ENCODE results near the gene CCL1. TPM values are rescaled to one million over a fixed set of nuclear protein-coding genes. Genes with fewer than 3 reads are reported as not detected.

CCL1 gene
- total and polyA plus RNA-seq, 2 donors (not counting 1 experiment from before 2014, with no cell fraction given), result not detected

- POLR2A ChIA-PET, result no interaction called here
- peaks cover 21% of the 10 kb centered on the region for H3K4me1 Mint-ChIP-seq
- WGBS (ENCODE audit: insufficient coverage), result 79% methylated on average over 5 of the region's 9 CpGs
- TF ChIP-seq EZH2 (IDR thresholded peaks at IDR 0.05; ENCODE audit: borderline replicate concordance, insufficient read depth, low read depth, low read length, poor library complexity, severe bottlenecking), result no peak
- TF ChIP-seq, protein P1, sequence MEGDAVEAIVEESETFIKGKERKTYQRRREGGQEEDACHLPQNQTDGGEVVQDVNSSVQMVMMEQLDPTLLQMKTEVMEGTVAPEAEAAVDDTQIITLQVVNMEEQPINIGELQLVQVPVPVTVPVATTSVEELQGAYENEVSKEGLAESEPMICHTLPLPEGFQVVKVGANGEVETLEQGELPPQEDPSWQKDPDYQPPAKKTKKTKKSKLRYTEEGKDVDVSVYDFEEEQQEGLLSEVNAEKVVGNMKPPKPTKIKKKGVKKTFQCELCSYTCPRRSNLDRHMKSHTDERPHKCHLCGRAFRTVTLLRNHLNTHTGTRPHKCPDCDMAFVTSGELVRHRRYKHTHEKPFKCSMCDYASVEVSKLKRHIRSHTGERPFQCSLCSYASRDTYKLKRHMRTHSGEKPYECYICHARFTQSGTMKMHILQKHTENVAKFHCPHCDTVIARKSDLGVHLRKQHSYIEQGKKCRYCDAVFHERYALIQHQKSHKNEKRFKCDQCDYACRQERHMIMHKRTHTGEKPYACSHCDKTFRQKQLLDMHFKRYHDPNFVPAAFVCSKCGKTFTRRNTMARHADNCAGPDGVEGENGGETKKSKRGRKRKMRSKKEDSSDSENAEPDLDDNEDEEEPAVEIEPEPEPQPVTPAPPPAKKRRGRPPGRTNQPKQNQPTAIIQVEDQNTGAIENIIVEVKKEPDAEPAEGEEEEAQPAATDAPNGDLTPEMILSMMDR (IDR thresholded peaks at IDR 0.05), result no peak
- H3K4me3 Mint-ChIP-seq, result no peak overlapping the region
- Histone ChIP-seq H3K27ac (ENCODE audit: low read length in 2 of 2) (no peak overlapping the region), H3K4me2 (replicated peaks; ENCODE audit: low read depth, low read length, poor library complexity, severe bottlenecking) (no peak overlapping the region), H3K9ac (ENCODE audit: low read length) (no peak overlapping the region), H2AFZ (ENCODE audit: insufficient read depth, low read depth, low read length, poor library complexity, severe bottlenecking) (no peak overlapping the region), H3K27me3 (replicated peaks in 1 of 4; ENCODE audit: control extremely low read depth in 1 of 4, control insufficient read depth in 3 of 4, insufficient read depth in 4 of 4, low read length in 3 of 4) (peaks cover 0 to 8% (median 3%) of the 10 kb centered on the region in 4 experiments), H4K20me1 (ENCODE audit: control insufficient read depth, insufficient read depth, low read length, poor library complexity, severe bottlenecking) (no peaks in the 10 kb centered on the region), H3K36me3 (replicated peaks in 1 of 2; ENCODE audit: control extremely low read depth in 1 of 2, control insufficient read depth in 1 of 2, extremely low read depth in 1 of 2, insufficient read depth in 2 of 2, low read length in 1 of 2) (no peaks in the 10 kb centered on the region), H3K4me1 (ENCODE audit: control insufficient read depth in 2 of 2, insufficient read depth in 2 of 2, low read length in 2 of 2) (peaks cover 10 to 14% of the 10 kb centered on the region in 2 donors), H3K4me3 (ENCODE audit: control extremely low read depth in 1 of 5, extremely low read depth in 1 of 5, insufficient read depth in 1 of 5, low read depth in 2 of 5, low read length in 4 of 5) (no peak overlapping the region), H3K79me2 (ENCODE audit: control insufficient read depth, insufficient read depth, low read length) (no peaks in the 10 kb centered on the region), H3K9me3 (ENCODE audit: control extremely low read depth in 1 of 3, control insufficient read depth in 2 of 3, insufficient read depth in 1 of 3, low read length in 2 of 3) (no peaks in the 10 kb centered on the region)
- ATAC-seq (ENCODE audit: low read depth), result no peak
- H3K27me3 Mint-ChIP-seq, result peaks cover 19% of the 10 kb centered on the region
- CTCF ChIA-PET, result interaction anchor here (1.7 to 1.9 kb wide), 2 partner anchors 11 to 15 kb away, joined by 5 read pairs; partner anchors contain the start of gene CCL13
- no peak overlapping the region for H3K27ac Mint-ChIP-seq
- intact Hi-C loops (cut with micrococcal nuclease), result no loop called here
- no peaks in the 10 kb centered on the region for H3K9me3 Mint-ChIP-seq (ENCODE audit: insufficient read depth)
- DNase-seq, result no peak
These were observed 5.3 kb upstream of the CCL1 start for GRCh38 chr17:34368196-34368945.

DNA sequence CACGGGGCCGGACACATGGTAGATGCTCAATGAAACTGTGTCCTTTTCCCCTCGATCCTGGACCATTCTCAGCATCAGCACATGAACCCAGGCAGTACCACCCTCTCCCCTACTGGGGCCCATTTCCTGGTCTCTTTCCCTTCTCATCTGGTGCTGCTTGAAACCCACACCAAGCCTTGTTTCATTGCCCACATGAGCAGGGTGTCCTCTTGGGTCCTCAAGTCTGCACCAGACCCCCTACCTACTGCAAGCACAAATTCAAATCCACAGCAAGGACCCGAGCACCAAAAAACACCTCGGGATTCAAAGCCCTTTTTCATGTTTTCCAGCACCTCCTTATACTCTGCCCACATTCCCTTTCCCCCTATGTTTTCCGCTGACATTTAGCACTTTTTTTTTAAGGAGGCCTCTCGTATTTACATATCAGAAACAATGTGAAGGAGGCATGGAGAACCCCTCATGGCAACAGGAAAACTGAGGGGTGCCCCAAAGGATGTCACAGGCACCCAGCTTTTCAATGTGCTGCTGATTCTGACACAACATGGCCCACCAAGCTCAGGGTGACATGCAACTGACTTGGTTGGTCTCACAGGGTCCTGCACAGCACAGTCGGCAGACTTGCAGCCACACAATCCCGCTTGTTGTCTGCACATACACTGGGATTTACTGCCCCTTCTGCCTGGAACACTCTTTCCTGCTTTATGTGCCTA, 4.6 kb upstream of the CCL1 start:
- Histone ChIP-seq H3K36me3 (replicated peaks in 1 of 2; ENCODE audit: control extremely low read depth in 1 of 2, control insufficient read depth in 1 of 2, extremely low read depth in 1 of 2, insufficient read depth in 2 of 2, low read length in 1 of 2) (no peaks in the 10 kb centered on the region), H3K4me1 (ENCODE audit: control insufficient read depth in 2 of 2, insufficient read depth in 2 of 2, low read length in 2 of 2) (peaks cover 10 to 14% of the 10 kb centered on the region in 2 donors), H3K27ac (ENCODE audit: low read length in 2 of 2) (no peak overlapping the region), H2AFZ (ENCODE audit: insufficient read depth, low read depth, low read length, poor library complexity, severe bottlenecking) (no peak overlapping the region), H3K4me3 (ENCODE audit: control extremely low read depth in 1 of 5, extremely low read depth in 1 of 5, insufficient read depth in 1 of 5, low read depth in 2 of 5, low read length in 4 of 5) (no peak overlapping the region), H3K9ac (ENCODE audit: low read length) (no peak overlapping the region), H3K9me3 (ENCODE audit: control extremely low read depth in 1 of 3, control insufficient read depth in 2 of 3, insufficient read depth in 1 of 3, low read length in 2 of 3) (no peaks in the 10 kb centered on the region), H3K4me2 (replicated peaks; ENCODE audit: low read depth, low read length, poor library complexity, severe bottlenecking) (no peak overlapping the region), H3K79me2 (ENCODE audit: control insufficient read depth, insufficient read depth, low read length) (no peaks in the 10 kb centered on the region), H4K20me1 (ENCODE audit: control insufficient read depth, insufficient read depth, low read length, poor library complexity, severe bottlenecking) (no peaks in the 10 kb centered on the region), H3K27me3 (replicated peaks in 1 of 4; ENCODE audit: control extremely low read depth in 1 of 4, control insufficient read depth in 3 of 4, insufficient read depth in 4 of 4, low read length in 3 of 4) (peaks cover 0 to 13% (median 3%) of the 10 kb centered on the region in 4 experiments)
- WGBS (ENCODE audit: insufficient coverage), result 98% methylated on average over 6 of the region's 9 CpGs
- ChIA-PET POLR2A (no interaction called here), CTCF (interaction anchor here (1.7 to 1.9 kb wide), 2 partner anchors 11 to 16 kb away, joined by 5 read pairs; partner anchors contain the start of gene CCL13)
- H3K27ac Mint-ChIP-seq, result no peak overlapping the region
- TF ChIP-seq EZH2 (IDR thresholded peaks at IDR 0.05; ENCODE audit: borderline replicate concordance, insufficient read depth, low read depth, low read length, poor library complexity, severe bottlenecking), result no peak
- TF ChIP-seq, protein P1 (IDR thresholded peaks at IDR 0.05), result no peak
- ATAC-seq (ENCODE audit: low read depth) (no peak), DNase-seq (no peak)
- peaks cover 21% of the 10 kb centered on the region for H3K4me1 Mint-ChIP-seq
- intact Hi-C loops (cut with micrococcal nuclease), result no loop called here
- H3K27me3 Mint-ChIP-seq, result peaks cover 24% of the 10 kb centered on the region
- H3K4me3 Mint-ChIP-seq, result no peak overlapping the region
- H3K9me3 Mint-ChIP-seq (ENCODE audit: insufficient read depth), result no peaks in the 10 kb centered on the region

Data from B cell (primary cell).